ENCODE measurements around the gene HDHD2.

Gene HDHD2

DNA sequence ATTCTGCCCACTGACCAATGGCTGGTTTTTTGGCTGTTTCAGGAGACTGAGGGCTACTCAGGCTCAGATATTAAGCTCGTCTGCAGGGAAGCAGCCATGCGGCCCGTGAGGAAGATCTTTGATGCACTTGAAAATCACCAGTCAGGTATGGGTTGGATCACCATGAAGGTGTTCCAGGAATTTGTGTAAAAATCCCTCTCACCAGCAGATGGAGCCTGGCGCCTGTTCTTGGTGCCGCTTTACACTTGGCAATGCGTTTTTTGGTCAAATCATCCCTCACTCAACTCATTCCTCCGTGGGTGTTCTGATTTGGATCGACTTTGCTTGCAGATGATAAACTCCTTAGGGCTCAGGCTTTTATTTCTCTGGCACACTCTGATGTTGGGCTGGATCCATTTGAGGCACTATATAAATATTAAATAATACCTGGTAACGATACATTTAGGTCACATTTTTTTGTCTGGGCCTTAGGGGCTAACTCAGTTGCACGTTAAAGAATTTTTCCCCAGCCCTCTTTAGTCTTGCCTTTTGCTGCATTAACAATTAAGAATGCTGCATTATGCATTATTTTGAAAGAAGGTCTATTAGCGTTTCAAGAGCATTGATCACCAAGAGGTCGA, 50.0 kb downstream of the HDHD2 start:
- TF ChIP-seq, protein P1, sequence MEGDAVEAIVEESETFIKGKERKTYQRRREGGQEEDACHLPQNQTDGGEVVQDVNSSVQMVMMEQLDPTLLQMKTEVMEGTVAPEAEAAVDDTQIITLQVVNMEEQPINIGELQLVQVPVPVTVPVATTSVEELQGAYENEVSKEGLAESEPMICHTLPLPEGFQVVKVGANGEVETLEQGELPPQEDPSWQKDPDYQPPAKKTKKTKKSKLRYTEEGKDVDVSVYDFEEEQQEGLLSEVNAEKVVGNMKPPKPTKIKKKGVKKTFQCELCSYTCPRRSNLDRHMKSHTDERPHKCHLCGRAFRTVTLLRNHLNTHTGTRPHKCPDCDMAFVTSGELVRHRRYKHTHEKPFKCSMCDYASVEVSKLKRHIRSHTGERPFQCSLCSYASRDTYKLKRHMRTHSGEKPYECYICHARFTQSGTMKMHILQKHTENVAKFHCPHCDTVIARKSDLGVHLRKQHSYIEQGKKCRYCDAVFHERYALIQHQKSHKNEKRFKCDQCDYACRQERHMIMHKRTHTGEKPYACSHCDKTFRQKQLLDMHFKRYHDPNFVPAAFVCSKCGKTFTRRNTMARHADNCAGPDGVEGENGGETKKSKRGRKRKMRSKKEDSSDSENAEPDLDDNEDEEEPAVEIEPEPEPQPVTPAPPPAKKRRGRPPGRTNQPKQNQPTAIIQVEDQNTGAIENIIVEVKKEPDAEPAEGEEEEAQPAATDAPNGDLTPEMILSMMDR (IDR thresholded peaks at IDR 0.05; ENCODE audit: borderline replicate concordance, insufficient read depth, low read depth, low read length) = peak; percentile 65; the same call in 1 of the 2 replicates
- H3K4me3 ChIP-seq (ENCODE audit: low read depth, low read length) = no peak overlapping the region

DNA sequence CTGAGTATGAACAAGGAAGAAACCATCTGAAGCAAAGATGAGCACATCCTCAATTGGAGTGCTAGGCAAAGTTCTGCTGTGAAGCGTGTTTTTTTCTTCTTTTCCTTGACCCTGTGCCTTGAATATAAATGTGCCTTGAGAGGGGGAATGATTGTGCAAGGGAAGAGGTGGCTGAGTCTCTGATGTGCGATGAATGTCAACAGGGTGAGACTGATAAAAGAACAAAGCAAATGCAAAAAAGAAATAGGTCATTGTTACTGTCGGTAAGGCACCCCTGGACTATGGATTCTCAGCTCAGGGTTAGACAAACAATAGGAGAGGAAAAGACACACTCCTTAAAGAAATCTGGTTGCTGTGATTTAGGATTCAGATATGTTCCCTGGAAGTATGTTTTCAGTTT, 54.5 kb downstream of the HDHD2 start:
- no peak overlapping the region for H3K4me3 ChIP-seq (ENCODE audit: low read depth, low read length)
- TF ChIP-seq, protein P1 (IDR thresholded peaks at IDR 0.05; ENCODE audit: borderline replicate concordance, insufficient read depth, low read depth, low read length) = no peak

DNA sequence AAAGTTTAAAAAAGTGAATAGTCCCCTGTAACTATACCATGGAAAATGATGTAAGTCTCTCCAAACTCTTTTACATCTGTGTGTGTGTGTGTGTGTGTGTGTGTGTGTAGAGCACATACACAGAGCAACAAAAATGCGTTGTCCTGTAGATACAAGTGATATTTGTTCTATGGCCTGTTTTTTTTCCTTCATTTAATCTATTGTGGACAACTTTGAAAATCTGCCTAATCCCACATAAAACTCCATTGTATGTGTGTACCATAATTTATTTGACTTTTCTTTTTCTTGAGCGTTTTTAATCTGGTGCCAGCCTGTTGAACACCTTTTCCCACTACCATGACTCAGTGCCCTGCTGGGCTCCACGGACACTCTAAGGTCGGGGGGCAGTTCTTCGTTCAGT, 62.6 kb downstream of the HDHD2 start:
- TF ChIP-seq, protein P1 (IDR thresholded peaks at IDR 0.05; ENCODE audit: borderline replicate concordance, insufficient read depth, low read depth, low read length) = no peak

DNA sequence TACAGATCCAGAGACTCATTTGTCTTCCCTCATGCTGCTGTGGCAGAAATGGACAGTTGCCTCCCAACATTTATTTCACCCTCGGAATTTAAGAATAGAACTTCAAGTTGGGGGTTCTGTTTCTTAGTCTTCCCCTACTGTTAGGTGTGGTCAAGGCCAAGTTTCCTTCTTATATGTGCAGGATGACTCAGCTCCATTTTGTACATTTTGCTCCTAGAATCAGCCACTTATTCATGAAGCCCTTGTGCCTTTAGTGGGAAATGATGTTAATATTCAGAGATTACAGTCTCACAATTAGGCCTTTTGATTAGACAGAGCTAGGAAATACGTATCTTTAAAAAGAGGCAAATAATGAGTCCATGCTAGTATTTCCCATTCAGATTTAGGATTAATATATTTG, 68.7 kb downstream of the HDHD2 start:
- H3K4me3 ChIP-seq (ENCODE audit: low read depth, low read length) = no peak overlapping the region
- TF ChIP-seq, protein P1 (IDR thresholded peaks at IDR 0.05; ENCODE audit: borderline replicate concordance, insufficient read depth, low read depth, low read length) = no peak

More for the DNA sequence above, 62.6 kb downstream of the HDHD2 start:
- H3K4me3 ChIP-seq (ENCODE audit: low read depth, low read length) = no peak overlapping the region

DNA sequence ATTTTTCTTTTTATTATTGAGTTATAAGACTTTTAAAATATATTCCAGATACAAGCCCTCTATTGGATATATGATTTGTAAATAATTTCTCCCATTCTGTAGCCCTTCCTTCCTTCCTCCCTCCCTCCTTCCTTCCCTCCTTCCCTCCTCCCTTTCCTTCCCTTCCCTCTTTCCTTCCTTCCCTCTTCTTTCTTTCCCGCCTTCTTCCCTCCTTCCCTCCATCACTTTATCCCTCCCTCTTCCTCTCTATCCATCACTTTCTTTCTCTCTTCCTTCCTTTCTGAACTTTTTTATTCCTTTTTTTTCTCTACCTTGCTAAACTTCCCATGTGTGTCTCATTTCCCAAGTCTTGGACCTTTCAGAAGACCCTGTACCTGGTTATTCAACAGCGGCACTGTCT, 69.4 kb downstream of the HDHD2 start:
- H3K4me3 ChIP-seq (ENCODE audit: low read depth, low read length) = no peak overlapping the region
- TF ChIP-seq, protein P1 (IDR thresholded peaks at IDR 0.05; ENCODE audit: borderline replicate concordance, insufficient read depth, low read depth, low read length) = no peak

DNA sequence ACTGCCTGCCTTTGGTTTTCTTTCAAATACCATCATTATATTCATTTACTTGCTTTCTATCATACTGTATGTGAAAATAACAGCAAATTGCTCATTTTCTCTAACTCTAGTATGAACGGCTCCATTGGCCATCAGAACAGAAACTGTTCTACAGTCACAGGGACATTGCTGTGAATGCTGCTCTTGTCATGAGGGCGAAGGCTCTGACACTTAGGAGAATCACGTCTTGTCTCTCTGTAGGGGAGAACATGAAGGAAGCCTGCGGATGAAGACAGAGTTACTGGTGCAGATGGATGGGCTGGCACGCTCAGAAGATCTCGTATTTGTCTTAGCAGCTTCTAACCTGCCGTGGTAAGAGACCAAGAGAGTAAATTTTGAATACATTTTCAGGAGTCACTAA, 73.2 kb downstream of the HDHD2 start:
- TF ChIP-seq, protein P1 (IDR thresholded peaks at IDR 0.05; ENCODE audit: borderline replicate concordance, insufficient read depth, low read depth, low read length) = no peak
- no peak overlapping the region for H3K4me3 ChIP-seq (ENCODE audit: low read depth, low read length)

DNA sequence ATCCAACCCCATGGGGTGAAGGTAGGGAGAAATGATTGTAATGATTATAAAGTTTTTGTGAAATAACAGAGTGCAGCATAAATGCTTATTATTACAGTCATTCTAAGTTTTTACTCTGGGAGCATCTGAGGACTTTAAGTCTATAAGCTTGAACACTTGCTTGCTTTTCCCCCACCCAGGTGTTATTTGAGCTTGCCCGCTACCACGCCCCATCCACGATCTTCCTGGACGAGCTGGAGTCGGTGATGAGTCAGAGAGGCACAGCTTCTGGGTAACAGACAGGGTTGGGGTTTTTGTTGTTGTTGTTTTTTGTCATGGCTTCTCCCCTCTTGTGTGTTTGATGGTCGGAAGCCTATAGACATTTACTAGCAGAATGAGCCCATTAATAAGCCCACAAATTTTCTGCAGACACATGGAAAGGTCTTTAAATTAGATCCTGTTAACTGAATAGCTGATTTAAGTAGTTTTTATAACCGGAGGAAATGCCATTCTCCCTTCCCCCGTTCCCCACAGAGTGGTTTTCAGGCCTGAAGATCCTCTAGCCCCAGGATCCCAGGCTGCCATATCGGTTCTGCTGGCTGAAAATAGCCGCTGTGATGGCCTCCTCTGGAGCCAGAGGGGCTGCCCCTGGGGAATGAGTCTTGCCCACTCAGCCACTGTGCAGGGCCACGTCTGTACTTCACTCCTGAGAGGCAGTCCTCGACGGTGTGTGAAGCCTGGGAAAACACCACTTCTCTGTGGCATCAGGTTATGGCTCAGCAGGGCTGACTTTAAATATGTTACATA, 75.0 kb downstream of the HDHD2 start:
- H3K4me3 ChIP-seq (ENCODE audit: low read depth, low read length) = no peak overlapping the region
- TF ChIP-seq, protein P1 (IDR thresholded peaks at IDR 0.05; ENCODE audit: borderline replicate concordance, insufficient read depth, low read depth, low read length) = no peak

Measured in GM12875 (cell line).